HG03571 (cell line): Measurements from ENCODE around the gene C19orf85.
A peak's percentile ranks its signal among the peaks of the same experiment; 100 is the strongest.

Experiments
- ATAC-seq: cut with Tn5 transposase; IDR thresholded peaks from one replicate; pipeline ENCODE4 v1.9.1; 2021; ENCODE audit not compliant: unreplicated experiment

C19orf85 gene

GRCh38 chr19:55478364-55478763, 13.8 kb upstream of the C19orf85 start:
- no peak for ATAC-seq

GRCh38 chr19:55477905-55478304, 13.4 kb upstream of the C19orf85 start:
- ATAC-seq: no peak

- peak; percentile 94 for ATAC-seq
Observed at GRCh38 chr19:55476100-55476775, 11.7 kb upstream of the C19orf85 start, which contains the start of gene ZNF628. Gene ZNF628 (plus strand): TSS chr19:55476617. CDS start chr19:55479911, 3,294 bp downstream.

GRCh38 chr19:55474269-55475265, 10.0 kb upstream of the C19orf85 start:
- ATAC-seq: no peak

- no peak for ATAC-seq
Observed at GRCh38 chr19:55473225-55474012, 8.9 kb upstream of the C19orf85 start.

GRCh38 chr19:55472463-55472862, 7.9 kb upstream of the C19orf85 start:
- ATAC-seq: no peak

- ATAC-seq: no peak
Observed at GRCh38 chr19:55471266-55471665, 6.7 kb upstream of the C19orf85 start.

GRCh38 chr19:55468054-55468393, 3.5 kb upstream of the C19orf85 start:
- no peak for ATAC-seq

GRCh38 chr19:55467236-55468053, 2.9 kb upstream of the C19orf85 start:
- peak; percentile 61 for ATAC-seq

GRCh38 chr19:55466241-55466614, 1.7 kb upstream of the C19orf85 start:
- ATAC-seq: no peak

GRCh38 chr19:55465460-55466240, 1.1 kb upstream of the C19orf85 start:
- no peak for ATAC-seq

GRCh38 chr19:55464039-55464661, 401 bp downstream of the C19orf85 start:
- no peak for ATAC-seq

GRCh38 chr19:55463583-55464031, 944 bp downstream of the C19orf85 start:
- no peak for ATAC-seq

- no peak for ATAC-seq
Observed at GRCh38 chr19:55462722-55463121, 1.8 kb downstream of the C19orf85 start.

- no peak for ATAC-seq
Observed at GRCh38 chr19:55461974-55462626, 2.5 kb downstream of the C19orf85 start.

GRCh38 chr19:55461259-55461973, 3.1 kb downstream of the C19orf85 start, which contains the start of gene ISOC2:
Gene ISOC2 (minus strand): TSS chr19:55461642. CDS start chr19:55456486, 5,156 bp downstream.
- ATAC-seq: peak; percentile 92

- no peak for ATAC-seq
Observed at GRCh38 chr19:55460670-55461258, 3.8 kb downstream of the C19orf85 start.
